GM12878 (cell line): Measurements from ENCODE around the gene LUM.

Source experiments
- CREM ChIP-seq: IDR thresholded peaks from 2 replicates; pipeline ENCODE4 v1.6.1; 2014; ENCODE audit warnings: antibody characterized with exemption, low read depth
- EP300 ChIP-seq, 2 experiments: fragments of 150-350 bp in 1 of 2; IDR thresholded peaks; 2 replicates each; pipeline ENCODE4 v1.6.1; 2011 to 2012; ENCODE audit warnings: low read depth in 2 of 2, low read length in 2 of 2, borderline replicate concordance in 1 of 2, improper control_type of control experiment in 1 of 2, inconsistent platforms in 1 of 2; ENCODE audit not compliant: control insufficient read depth in 1 of 2
- JUND ChIP-seq: IDR thresholded peaks from 2 replicates; pipeline ENCODE4 v1.6.1; 2012; ENCODE audit warnings: low read depth, mild to moderate bottlenecking, low read length, improper control_type of control experiment, moderate library complexity
- SREBF2 ChIP-seq: IDR thresholded peaks from 2 replicates; pipeline ENCODE4 v1.6.1; 2012; ENCODE audit warnings: mild to moderate bottlenecking, low read length
- TF ChIP-seq, protein P1 (sequence below): fragments of 450-650 bp; IDR thresholded peaks from 2 replicates; pipeline ENCODE4 v1.6.1; 2016; ENCODE audit warnings: mild to moderate bottlenecking
- TF ChIP-seq, protein P2 (sequence below), 3 experiments: IDR thresholded peaks in 2 of 3; conservative IDR thresholded peaks in 1 of 3; 2 replicates each; pipeline ENCODE4 v1.5.1; 2011; ENCODE audit warnings: low read depth in 3 of 3, low read length in 3 of 3, mild to moderate bottlenecking in 3 of 3, control low read depth in 2 of 3, moderate library complexity in 2 of 3, inconsistent platforms in 1 of 3, mixed read lengths in 1 of 3; ENCODE audit not compliant: control insufficient read depth in 2 of 3, insufficient read depth in 1 of 3; ENCODE audit errors: extremely low read depth in 1 of 3
- TF ChIP-seq, protein P3 (sequence below): IDR thresholded peaks from 2 replicates; pipeline ENCODE4 v1.6.1; 2011; ENCODE audit warnings: low read depth, low read length, improper control_type of control experiment, borderline replicate concordance
- TF ChIP-seq, protein P4 (sequence below): fragments of 450-650 bp; IDR thresholded peaks from 2 replicates; pipeline ENCODE4 v1.6.1; 2017; ENCODE audit warnings: mild to moderate bottlenecking

- TF ChIP-seq, protein P1, sequence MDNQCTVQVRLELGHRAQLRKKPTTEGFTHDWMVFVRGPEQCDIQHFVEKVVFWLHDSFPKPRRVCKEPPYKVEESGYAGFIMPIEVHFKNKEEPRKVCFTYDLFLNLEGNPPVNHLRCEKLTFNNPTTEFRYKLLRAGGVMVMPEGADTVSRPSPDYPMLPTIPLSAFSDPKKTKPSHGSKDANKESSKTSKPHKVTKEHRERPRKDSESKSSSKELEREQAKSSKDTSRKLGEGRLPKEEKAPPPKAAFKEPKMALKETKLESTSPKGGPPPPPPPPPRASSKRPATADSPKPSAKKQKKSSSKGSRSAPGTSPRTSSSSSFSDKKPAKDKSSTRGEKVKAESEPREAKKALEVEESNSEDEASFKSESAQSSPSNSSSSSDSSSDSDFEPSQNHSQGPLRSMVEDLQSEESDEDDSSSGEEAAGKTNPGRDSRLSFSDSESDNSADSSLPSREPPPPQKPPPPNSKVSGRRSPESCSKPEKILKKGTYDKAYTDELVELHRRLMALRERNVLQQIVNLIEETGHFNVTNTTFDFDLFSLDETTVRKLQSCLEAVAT: no peak
- no peak for TF ChIP-seq EP300 (IDR thresholded peaks at IDR 0.05; ENCODE audit: borderline replicate concordance in 1 of 2, control insufficient read depth in 1 of 2, low read depth in 2 of 2, low read length in 2 of 2)
- TF ChIP-seq, protein P2, sequence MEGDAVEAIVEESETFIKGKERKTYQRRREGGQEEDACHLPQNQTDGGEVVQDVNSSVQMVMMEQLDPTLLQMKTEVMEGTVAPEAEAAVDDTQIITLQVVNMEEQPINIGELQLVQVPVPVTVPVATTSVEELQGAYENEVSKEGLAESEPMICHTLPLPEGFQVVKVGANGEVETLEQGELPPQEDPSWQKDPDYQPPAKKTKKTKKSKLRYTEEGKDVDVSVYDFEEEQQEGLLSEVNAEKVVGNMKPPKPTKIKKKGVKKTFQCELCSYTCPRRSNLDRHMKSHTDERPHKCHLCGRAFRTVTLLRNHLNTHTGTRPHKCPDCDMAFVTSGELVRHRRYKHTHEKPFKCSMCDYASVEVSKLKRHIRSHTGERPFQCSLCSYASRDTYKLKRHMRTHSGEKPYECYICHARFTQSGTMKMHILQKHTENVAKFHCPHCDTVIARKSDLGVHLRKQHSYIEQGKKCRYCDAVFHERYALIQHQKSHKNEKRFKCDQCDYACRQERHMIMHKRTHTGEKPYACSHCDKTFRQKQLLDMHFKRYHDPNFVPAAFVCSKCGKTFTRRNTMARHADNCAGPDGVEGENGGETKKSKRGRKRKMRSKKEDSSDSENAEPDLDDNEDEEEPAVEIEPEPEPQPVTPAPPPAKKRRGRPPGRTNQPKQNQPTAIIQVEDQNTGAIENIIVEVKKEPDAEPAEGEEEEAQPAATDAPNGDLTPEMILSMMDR (IDR thresholded peaks at IDR 0.05 in 2 of 3, conservative IDR thresholded peaks at IDR 0.05 in 1 of 3; ENCODE audit: control insufficient read depth in 2 of 3, extremely low read depth in 1 of 3, insufficient read depth in 1 of 3, low read depth in 3 of 3, low read length in 3 of 3): no peak
- TF ChIP-seq, protein P3, sequence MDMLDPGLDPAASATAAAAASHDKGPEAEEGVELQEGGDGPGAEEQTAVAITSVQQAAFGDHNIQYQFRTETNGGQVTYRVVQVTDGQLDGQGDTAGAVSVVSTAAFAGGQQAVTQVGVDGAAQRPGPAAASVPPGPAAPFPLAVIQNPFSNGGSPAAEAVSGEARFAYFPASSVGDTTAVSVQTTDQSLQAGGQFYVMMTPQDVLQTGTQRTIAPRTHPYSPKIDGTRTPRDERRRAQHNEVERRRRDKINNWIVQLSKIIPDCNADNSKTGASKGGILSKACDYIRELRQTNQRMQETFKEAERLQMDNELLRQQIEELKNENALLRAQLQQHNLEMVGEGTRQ: no peak
- TF ChIP-seq CREM: no peak
- TF ChIP-seq, protein P4, sequence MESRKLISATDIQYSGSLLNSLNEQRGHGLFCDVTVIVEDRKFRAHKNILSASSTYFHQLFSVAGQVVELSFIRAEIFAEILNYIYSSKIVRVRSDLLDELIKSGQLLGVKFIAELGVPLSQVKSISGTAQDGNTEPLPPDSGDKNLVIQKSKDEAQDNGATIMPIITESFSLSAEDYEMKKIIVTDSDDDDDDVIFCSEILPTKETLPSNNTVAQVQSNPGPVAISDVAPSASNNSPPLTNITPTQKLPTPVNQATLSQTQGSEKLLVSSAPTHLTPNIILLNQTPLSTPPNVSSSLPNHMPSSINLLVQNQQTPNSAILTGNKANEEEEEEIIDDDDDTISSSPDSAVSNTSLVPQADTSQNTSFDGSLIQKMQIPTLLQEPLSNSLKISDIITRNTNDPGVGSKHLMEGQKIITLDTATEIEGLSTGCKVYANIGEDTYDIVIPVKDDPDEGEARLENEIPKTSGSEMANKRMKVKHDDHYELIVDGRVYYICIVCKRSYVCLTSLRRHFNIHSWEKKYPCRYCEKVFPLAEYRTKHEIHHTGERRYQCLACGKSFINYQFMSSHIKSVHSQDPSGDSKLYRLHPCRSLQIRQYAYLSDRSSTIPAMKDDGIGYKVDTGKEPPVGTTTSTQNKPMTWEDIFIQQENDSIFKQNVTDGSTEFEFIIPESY: no peak
- TF ChIP-seq SREBF2: no peak
- no peak for TF ChIP-seq JUND
Measured at GRCh38 chr12:91120781-91121180, 9.5 kb upstream of the LUM start.
